ENCODE data around the gene COQ8B.

The COQ8B gene

DNA sequence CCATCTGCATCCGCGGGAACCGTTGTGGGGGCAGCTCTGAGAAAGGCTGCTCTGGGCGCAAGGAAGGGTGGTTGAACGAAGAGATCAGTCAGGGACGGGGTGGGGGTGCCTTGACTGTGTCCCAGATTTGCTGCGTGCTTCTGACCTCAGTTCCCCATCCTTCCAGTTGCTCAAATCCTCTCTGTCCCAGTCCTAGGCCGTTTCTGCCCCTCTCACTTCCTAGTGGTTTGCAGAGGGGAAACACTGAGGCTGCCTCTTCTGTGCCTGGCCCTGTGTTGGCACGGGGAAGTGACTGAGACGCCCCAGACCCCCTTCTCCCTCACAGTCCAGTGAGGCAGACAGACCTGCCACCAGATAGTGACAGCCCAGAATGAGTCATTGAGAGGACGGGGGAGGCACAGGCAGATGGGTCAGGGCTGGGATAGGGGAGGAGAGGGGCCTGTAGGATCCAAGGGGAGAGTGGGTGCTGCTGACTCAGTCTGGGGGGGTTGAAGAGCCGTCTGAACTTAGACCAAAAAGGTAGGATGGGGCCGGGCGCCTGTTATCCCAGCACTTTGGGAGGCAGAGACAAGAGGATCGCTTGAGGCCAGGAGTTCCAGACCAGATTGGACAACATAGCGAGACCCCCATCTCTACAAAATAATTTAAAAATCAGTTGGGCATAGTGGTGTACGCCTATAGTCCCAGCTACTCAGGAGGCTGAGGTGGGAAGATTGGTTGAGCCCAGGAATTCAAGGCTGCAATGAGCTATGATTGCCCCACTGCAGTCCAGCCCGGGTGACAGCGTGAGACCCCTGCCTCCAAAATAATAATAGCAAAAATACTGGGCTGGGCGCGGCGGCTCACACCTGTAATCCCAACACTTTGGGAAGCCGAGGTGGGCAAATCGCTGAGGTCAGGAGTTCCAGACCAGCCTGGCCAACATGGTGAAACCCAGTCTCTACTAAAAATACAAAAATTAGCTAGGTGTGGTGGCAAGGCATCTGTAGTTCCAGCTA is 52.7 kb downstream of the COQ8B start:
- DNase-seq (ENCODE audit: low read depth, low spot score) = no peak
- H3K4me3 ChIP-seq (ENCODE audit: low read depth, low read length) = peak overlapping the region; percentile 68
- TF ChIP-seq, protein P1, sequence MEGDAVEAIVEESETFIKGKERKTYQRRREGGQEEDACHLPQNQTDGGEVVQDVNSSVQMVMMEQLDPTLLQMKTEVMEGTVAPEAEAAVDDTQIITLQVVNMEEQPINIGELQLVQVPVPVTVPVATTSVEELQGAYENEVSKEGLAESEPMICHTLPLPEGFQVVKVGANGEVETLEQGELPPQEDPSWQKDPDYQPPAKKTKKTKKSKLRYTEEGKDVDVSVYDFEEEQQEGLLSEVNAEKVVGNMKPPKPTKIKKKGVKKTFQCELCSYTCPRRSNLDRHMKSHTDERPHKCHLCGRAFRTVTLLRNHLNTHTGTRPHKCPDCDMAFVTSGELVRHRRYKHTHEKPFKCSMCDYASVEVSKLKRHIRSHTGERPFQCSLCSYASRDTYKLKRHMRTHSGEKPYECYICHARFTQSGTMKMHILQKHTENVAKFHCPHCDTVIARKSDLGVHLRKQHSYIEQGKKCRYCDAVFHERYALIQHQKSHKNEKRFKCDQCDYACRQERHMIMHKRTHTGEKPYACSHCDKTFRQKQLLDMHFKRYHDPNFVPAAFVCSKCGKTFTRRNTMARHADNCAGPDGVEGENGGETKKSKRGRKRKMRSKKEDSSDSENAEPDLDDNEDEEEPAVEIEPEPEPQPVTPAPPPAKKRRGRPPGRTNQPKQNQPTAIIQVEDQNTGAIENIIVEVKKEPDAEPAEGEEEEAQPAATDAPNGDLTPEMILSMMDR (IDR thresholded peaks at IDR 0.05; ENCODE audit: insufficient read depth, low read length, missing control alignments) = no peak
- ChIA-PET POLR2A (interaction anchor here (0.5 to 1.4 kb wide), 6 partner anchors 9 to 52 kb away, joined by 3 read pairs; no protein-coding TSS in a partner anchor), CTCF (interaction anchor here (0.6 to 5.9 kb wide), 31 partner anchors 9 to 484 kb away, joined by 3 to 58 read pairs (median 4); partner anchors contain the start of genes COQ8B, EGLN2, ITPKC and RAB4B)

DNA sequence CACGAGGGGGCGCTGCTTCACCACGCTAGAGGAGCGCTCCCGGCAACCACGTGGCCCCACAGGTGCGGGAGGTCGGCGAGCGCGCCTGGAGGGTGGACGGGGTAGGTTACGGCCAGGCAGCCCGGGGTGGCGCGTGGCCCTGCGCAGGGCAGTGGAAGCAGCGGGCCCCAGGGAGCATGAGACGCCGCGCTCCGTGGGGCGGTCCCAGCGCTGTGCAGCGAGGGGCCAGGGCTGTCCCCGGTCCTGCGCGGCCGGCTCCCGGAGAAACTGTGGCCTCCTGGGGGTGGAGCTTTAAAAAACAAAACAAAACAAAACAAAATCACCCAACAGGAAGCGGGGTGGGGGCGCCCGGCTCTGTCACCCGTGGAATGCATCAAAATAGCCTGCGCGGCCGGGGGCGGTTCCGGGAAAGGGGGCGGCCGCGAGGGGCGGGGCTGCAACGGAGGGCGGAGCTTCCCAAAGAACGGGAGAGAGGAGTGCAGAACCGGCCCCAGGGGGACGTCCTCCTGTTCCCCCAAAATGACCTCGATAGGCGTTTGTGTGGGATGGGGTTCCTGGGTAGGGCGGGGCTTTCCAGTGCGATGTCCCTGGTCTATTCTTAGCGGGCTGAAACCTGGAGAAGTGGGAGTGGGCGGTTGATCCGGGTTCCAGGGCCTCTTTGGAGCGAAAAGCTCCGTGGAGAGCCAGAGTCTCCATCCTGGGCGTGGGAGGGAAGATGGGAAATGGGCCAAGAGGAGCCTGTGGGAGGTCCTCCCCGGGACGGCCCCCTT is 53.6 kb downstream of the COQ8B start:
- CTCF ChIA-PET = interaction anchor here (0.6 to 5.9 kb wide), 33 partner anchors 8 to 485 kb away, joined by 3 to 58 read pairs (median 4); partner anchors contain the start of genes COQ8B, EGLN2, ITPKC and RAB4B
- TF ChIP-seq, protein P1 (IDR thresholded peaks at IDR 0.05; ENCODE audit: insufficient read depth, low read length, missing control alignments) = peak; percentile 94
- DNase-seq (ENCODE audit: low read depth, low spot score) = no peak
- H3K4me3 ChIP-seq (ENCODE audit: low read depth, low read length) = peak overlapping the region; percentile 68
- POLR2A ChIA-PET = interaction anchor here (0.6 to 1.4 kb wide), 5 partner anchors 8 to 53 kb away, joined by 3 read pairs; no protein-coding TSS in a partner anchor

- POLR2A ChIA-PET = no interaction called here
- CTCF ChIA-PET = interaction anchor here (0.6 to 5.9 kb wide), 15 partner anchors 9 to 1134 kb away, joined by 3 to 58 read pairs (median 4); partner anchors contain the start of genes CEACAM3 and EGLN2
- no peak for DNase-seq (ENCODE audit: low read depth, low spot score)
- TF ChIP-seq, protein P1 (IDR thresholded peaks at IDR 0.05; ENCODE audit: insufficient read depth, low read length, missing control alignments) = no peak
- H3K4me3 ChIP-seq (ENCODE audit: low read depth, low read length) = no peak overlapping the region
These were observed 55.1 kb downstream of the COQ8B start for GRCh38 chr19:40661616-40662015.

- ChIA-PET CTCF (interaction anchor here (1.3 to 5.3 kb wide), 4 partner anchors 7 to 160 kb away, joined by 7 to 58 read pairs (median 44); no protein-coding TSS in a partner anchor), POLR2A (no interaction called here)
- TF ChIP-seq, protein P1 (IDR thresholded peaks at IDR 0.05; ENCODE audit: insufficient read depth, low read length, missing control alignments) = no peak
- DNase-seq (ENCODE audit: low read depth, low spot score) = no peak
- no peak overlapping the region for H3K4me3 ChIP-seq (ENCODE audit: low read depth, low read length)
These were observed 57.1 kb downstream of the COQ8B start for GRCh38 chr19:40659566-40659965.

GRCh38 chr19:40659116-40659515 is 57.6 kb downstream of the COQ8B start:
- POLR2A ChIA-PET = interaction anchor here (0.7 kb wide), 1 partner anchor 146 kb away, joined by 3 read pairs; no protein-coding TSS in a partner anchor
- TF ChIP-seq, protein P1 (IDR thresholded peaks at IDR 0.05; ENCODE audit: insufficient read depth, low read length, missing control alignments) = no peak
- no peak overlapping the region for H3K4me3 ChIP-seq (ENCODE audit: low read depth, low read length)
- no peak for DNase-seq (ENCODE audit: low read depth, low spot score)
- CTCF ChIA-PET = interaction anchor here (1.3 to 5.3 kb wide), 2 partner anchors 24 to 160 kb away, joined by 7 to 45 read pairs; no protein-coding TSS in a partner anchor
